ENCODE measurements around the gene S100PBP. TPM values are rescaled to one million over a fixed set of nuclear protein-coding genes. Genes with fewer than 3 reads are reported as not detected.
"Not testable (repeated sequence)": the region's sequence is repeated elsewhere in the genome, so short reads cannot be mapped to it uniquely, and the experiment has no call there.

Gene S100PBP
- total RNA-seq, 1 donor from 2014 or later: 68.8 TPM

DNA sequence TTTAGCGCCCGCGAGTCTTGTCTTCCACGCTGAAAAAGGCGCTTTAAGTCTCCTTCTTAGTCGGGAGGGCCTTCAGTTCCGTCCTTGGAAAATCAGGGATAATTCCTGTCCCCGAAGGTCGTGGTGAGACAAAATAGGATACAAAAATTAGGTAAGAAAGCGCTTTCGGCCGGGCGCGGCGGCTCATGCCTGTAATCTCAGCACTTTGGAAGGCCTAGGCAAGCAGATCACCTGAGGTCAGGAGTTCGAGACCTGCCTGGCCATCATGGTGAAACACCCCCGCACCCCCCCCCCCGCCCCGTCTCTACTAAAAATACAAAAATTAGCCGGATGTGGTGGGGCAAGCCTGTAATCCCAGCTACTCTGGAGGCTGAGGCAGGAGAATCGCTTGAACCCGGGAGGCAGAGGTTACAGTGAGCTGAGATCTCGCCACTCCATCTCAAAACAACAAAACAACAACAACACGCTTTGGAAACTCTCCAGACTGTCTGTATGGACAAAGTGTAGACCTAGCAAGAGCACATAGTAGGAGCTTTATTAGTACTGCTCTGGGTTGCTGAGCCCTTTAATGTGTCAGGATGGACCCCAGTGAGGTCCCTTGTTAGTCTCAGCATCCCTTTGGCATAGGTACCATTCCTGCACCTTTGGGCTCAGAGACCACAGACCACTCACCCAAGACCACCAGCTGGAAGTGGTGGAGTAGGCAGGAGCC is 84.5 kb downstream of the S100PBP start:
- no peak for DNase-seq

DNA sequence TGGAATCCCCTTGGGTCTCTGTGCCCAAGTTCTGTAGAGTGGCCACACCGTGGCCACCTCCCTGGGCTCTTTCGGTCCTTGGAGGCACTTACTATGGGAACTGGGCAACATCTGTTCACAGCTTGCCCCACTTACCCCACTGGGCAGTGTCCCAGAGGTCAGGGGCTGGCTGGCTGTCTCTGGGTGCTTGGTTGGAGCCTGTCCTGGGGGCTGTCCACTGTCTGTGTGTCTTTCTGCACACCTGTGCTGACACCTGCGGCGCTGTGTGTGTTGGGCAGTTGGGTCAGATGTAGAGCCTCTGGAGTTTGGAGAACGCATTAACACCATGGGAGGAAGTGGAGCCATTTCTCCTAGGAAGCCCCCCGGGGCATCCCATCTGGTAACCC is 85.1 kb downstream of the S100PBP start:
- no peak for DNase-seq

GRCh38 chr1:32903991-32904785 is 86.7 kb downstream of the S100PBP start:
- DNase-seq: no peak

GRCh38 chr1:32904797-32905196 is 87.3 kb downstream of the S100PBP start:
- no peak for DNase-seq

DNA sequence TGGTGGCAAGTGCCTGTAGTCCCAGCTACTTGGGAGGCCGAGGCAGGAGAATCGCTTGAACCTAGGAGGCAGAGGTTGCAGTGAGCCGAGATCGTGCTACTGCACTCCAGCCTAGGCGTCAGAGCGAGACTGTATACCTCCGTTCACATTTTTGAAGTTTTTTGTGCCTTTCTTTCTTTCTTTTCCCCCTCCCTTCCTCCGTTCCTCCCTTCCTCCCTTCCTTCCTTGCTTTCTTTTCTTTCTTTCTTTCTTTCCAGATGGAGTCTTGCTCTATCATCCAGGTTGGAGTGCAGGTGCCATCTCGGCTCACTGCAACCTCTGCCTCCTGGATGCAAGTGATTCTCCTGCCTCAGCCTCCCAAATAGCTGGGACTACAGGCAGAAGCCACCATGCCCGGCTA is 88.1 kb downstream of the S100PBP start:
- not testable (repeated sequence) for DNase-seq

- DNase-seq: no peak
Observed at GRCh38 chr1:32906654-32907053, 89.2 kb downstream of the S100PBP start.

GRCh38 chr1:32907435-32907834 is 90.0 kb downstream of the S100PBP start:
- DNase-seq: no peak

Other genes starting within 250 kb of the S100PBP start
- 18.2 TPM for gene ZBTB8OS, start 167.1 kb upstream of the S100PBP start, total RNA-seq
- 147 TPM for gene RBBP4, start 166.4 kb upstream of the S100PBP start, total RNA-seq
- 71.8 TPM for gene SYNC, start 114.9 kb upstream of the S100PBP start, total RNA-seq
- gene YARS1, start 295 bp upstream of the S100PBP start, total RNA-seq: 36.1 TPM
- 125 TPM for gene FNDC5, start 53.3 kb downstream of the S100PBP start, total RNA-seq
- gene HPCA, start 68.8 kb downstream of the S100PBP start, total RNA-seq: 0.21 TPM
- 14.9 TPM for gene TMEM54, start 83.7 kb downstream of the S100PBP start, total RNA-seq
- gene RNF19B, start 147.2 kb downstream of the S100PBP start, total RNA-seq: 9.9 TPM
- gene AK2, start 219.2 kb downstream of the S100PBP start, total RNA-seq: 109 TPM

Data from tongue (tissue), 2 donors.